OCI-LY1 (cell line): ENCODE results near the gene PLVAP.

Experiments used
- H2AFZ ChIP-seq: fragments of 200-600 bp; sonication (generic), shearing (Covaris generic); 2 replicates; pipeline ENCODE4 v1.6.0; 2014; ENCODE audit warnings: antibody characterized with exemption, mild to moderate bottlenecking, low read length
- H3F3A ChIP-seq: fragments of 200-600 bp; sonication (generic), shearing (Covaris generic); 2 replicates; pipeline ENCODE4 v1.6.0; 2014; ENCODE audit warnings: mild to moderate bottlenecking, antibody characterized with exemption, low read length, moderate library complexity; ENCODE audit not compliant: insufficient read depth
- H3K27ac ChIP-seq: fragments of 200-600 bp; sonication (generic); 2 replicates; pipeline ENCODE4 v1.5.1; 2014; ENCODE audit warnings: low read length, mixed run types, mild to moderate bottlenecking, low read depth; ENCODE audit not compliant: poor library complexity, severe bottlenecking
- H3K27me3 ChIP-seq: fragments of 200-600 bp; sonication (generic); 2 replicates; pipeline ENCODE4 v1.6.0; 2014; ENCODE audit warnings: antibody characterized with exemption, mild to moderate bottlenecking, low read length, moderate library complexity; ENCODE audit not compliant: insufficient read depth
- H3K36me3 ChIP-seq: fragments of 200-600 bp; sonication (generic); 2 replicates; pipeline ENCODE4 v1.6.1; 2014; ENCODE audit warnings: mild to moderate bottlenecking, antibody characterized with exemption, low read length, moderate library complexity, mixed read lengths; ENCODE audit not compliant: insufficient read depth
- H3K4me1 ChIP-seq: fragments of 200-600 bp; sonication (generic); 2 replicates; pipeline ENCODE4 v1.5.1; 2014; ENCODE audit warnings: mild to moderate bottlenecking, low read length, moderate library complexity; ENCODE audit not compliant: insufficient read depth, severe bottlenecking
- H3K4me2 ChIP-seq: fragments of 200-600 bp; sonication (generic), shearing (Covaris generic); 2 replicates; pipeline ENCODE4 v1.6.1; 2014; ENCODE audit warnings: low read length
- H3K4me3 ChIP-seq: fragments of 200-600 bp; sonication (generic); 2 replicates; pipeline ENCODE4 v1.5.1; 2014; ENCODE audit warnings: low read length, low read depth, mild to moderate bottlenecking, mixed read lengths; ENCODE audit not compliant: poor library complexity, severe bottlenecking
- H3K79me2 ChIP-seq: fragments of 200-600 bp; shearing (Covaris generic); 2 replicates; pipeline ENCODE4 v1.6.1; 2016; ENCODE audit warnings: mixed run types, low read length, mixed read lengths; ENCODE audit not compliant: insufficient read depth
- H3K9ac ChIP-seq: fragments of 200-600 bp; sonication (generic), shearing (Covaris generic); 2 replicates; pipeline ENCODE4 v1.6.1; 2014; ENCODE audit warnings: mild to moderate bottlenecking, low read length, mixed read lengths
- H3K9me2 ChIP-seq: fragments of 200-600 bp; sonication (generic), shearing (Covaris generic); 2 replicates; pipeline ENCODE4 v1.6.1; 2014; ENCODE audit warnings: low read depth, mild to moderate bottlenecking, low read length, mixed read lengths
- H3K9me3 ChIP-seq: fragments of 200-600 bp; shearing (Covaris generic); 2 replicates; pipeline ENCODE4 v1.6.1; 2014; ENCODE audit warnings: low read length, mixed read lengths
- H4K20me1 ChIP-seq: fragments of 200-600 bp; sonication (generic), shearing (Covaris generic); 2 replicates; pipeline ENCODE4 v1.6.0; 2016; ENCODE audit warnings: mild to moderate bottlenecking, low read length; ENCODE audit not compliant: insufficient read depth
- CTCF ChIP-seq: fragments of 200-600 bp; sonication (generic), shearing (Covaris generic); IDR thresholded peaks from 2 replicates; pipeline ENCODE4 v1.5.1; 2017; ENCODE audit warnings: mild to moderate bottlenecking, antibody characterized with exemption, low read length, moderate library complexity, mixed read lengths
- EZH2 ChIP-seq: fragments of 200-600 bp; sonication (generic), shearing (Covaris generic); IDR thresholded peaks from 2 replicates; pipeline ENCODE4 v1.8.0; 2017; ENCODE audit warnings: borderline replicate concordance, mixed run types, mild to moderate bottlenecking, antibody characterized with exemption, low read length, moderate library complexity, mixed read lengths

PLVAP gene

GRCh38 chr19:17406887-17407196 is 29.7 kb upstream of the PLVAP start:
- no peaks in the 10 kb centered on the region for H3K9me3 ChIP-seq
- peak overlapping the region; percentile 94 for H3K4me2 ChIP-seq
- H3K9me2 ChIP-seq: no peaks in the 10 kb centered on the region
- H3K27ac ChIP-seq: peak overlapping the region; percentile 85
- no peak for TF ChIP-seq CTCF
- H3K4me1 ChIP-seq: peaks cover 38% of the 10 kb centered on the region
- H2AFZ ChIP-seq: no peak overlapping the region
- peaks cover 17% of the 10 kb centered on the region for H3K36me3 ChIP-seq
- no peaks in the 10 kb centered on the region for H4K20me1 ChIP-seq
- H3K4me3 ChIP-seq: peak overlapping the region; percentile 69
- peak overlapping the region; percentile 70 for H3K9ac ChIP-seq
- H3F3A ChIP-seq: no peaks in the 10 kb centered on the region
- no peaks in the 10 kb centered on the region for H3K27me3 ChIP-seq
- peaks cover 11% of the 10 kb centered on the region for H3K79me2 ChIP-seq

GRCh38 chr19:17406046-17406886 is 29.1 kb upstream of the PLVAP start:
- peak overlapping the region; percentile 69 for H3K4me3 ChIP-seq
- no peaks in the 10 kb centered on the region for H3K9me2 ChIP-seq
- H3K4me1 ChIP-seq: peaks cover 34% of the 10 kb centered on the region
- H3K9me3 ChIP-seq: no peaks in the 10 kb centered on the region
- H3K36me3 ChIP-seq: peaks cover 16% of the 10 kb centered on the region
- H2AFZ ChIP-seq: no peak overlapping the region
- H3K9ac ChIP-seq: peak overlapping the region; percentile 70
- H3F3A ChIP-seq: no peaks in the 10 kb centered on the region
- H4K20me1 ChIP-seq: no peaks in the 10 kb centered on the region
- peak overlapping the region; percentile 94 for H3K4me2 ChIP-seq
- TF ChIP-seq EZH2 (no peak), CTCF (no peak)
- no peaks in the 10 kb centered on the region for H3K27me3 ChIP-seq
- H3K27ac ChIP-seq: peak overlapping the region; percentile 85
- peaks cover 11% of the 10 kb centered on the region for H3K79me2 ChIP-seq

GRCh38 chr19:17405250-17406045 is 28.3 kb upstream of the PLVAP start, which contains the start of gene BST2:
Gene BST2 (minus strand): TSS chr19:17405630. CDS start chr19:17405575, 55 bp downstream.
- no peaks in the 10 kb centered on the region for H3K9me3 ChIP-seq
- H3F3A ChIP-seq: no peaks in the 10 kb centered on the region
- peaks cover 20% of the 10 kb centered on the region for H3K36me3 ChIP-seq
- no peaks in the 10 kb centered on the region for H4K20me1 ChIP-seq
- peak within 1 kb of the TSS; percentile 70 for H3K9ac ChIP-seq
- H3K27me3 ChIP-seq: no peaks in the 10 kb centered on the region
- H3K27ac ChIP-seq: peak within 1 kb of the TSS; percentile 85
- no peak within 1 kb of the TSS for H2AFZ ChIP-seq
- peak within 1 kb of the TSS; percentile 94 for H3K4me2 ChIP-seq
- TF ChIP-seq CTCF (no peak), EZH2 (no peak)
- H3K9me2 ChIP-seq: no peaks in the 10 kb centered on the region
- H3K79me2 ChIP-seq: peaks cover 11% of the 10 kb centered on the region
- peaks cover 34% of the 10 kb centered on the region for H3K4me1 ChIP-seq
- peak within 1 kb of the TSS; percentile 69 for H3K4me3 ChIP-seq
